K562 (cell line): ENCODE results near the gene BSX. TPM values are rescaled to one million over a fixed set of nuclear protein-coding genes. Genes with fewer than 3 reads are reported as not detected.

Experiments
- ATAC-seq: fragments of 200-7000 bp; cut with Tn5 transposase; 3 replicates; pipeline ENCODE4 v1.9.1; 2020; ENCODE audit warnings: moderate library complexity
- BruUV-seq: library from RNA; stranded (reverse); fragments of 400-500 nt; replicated peaks from 2 replicates; lab custom pipeline; 2021; lab: Mats Ljungman, UMichigan
- CTCF ChIA-PET: fragments of 300-600 bp; formaldehyde crosslinking; extraction: SDS; loops from one replicate; lab custom pipeline; 2021; ENCODE audit warnings: low intra/inter-chr PET ratio; lab: Yijun Ruan, JAX
- POLR2A ChIA-PET: fragments of 300-600, 350-650 bp; sonication (Branson Sonifier 250); formaldehyde crosslinking; extraction: SDS; loops from one replicate; lab custom pipeline; 2021; ENCODE audit warnings: antibody characterized with exemption, inconsistent platforms; lab: Yijun Ruan, JAX
- DNase-seq, 4 experiments: peaks; one replicate each; pipeline versions ENCODE4 v3.0.0 to v3.0.0-alpha.2; 2011 to 2018; ENCODE audit warnings: low spot score in 3 of 4, mixed read lengths in 3 of 4; ENCODE audit errors: extremely low read depth in 1 of 4
- FAIRE-seq: peaks from 2 replicates; lab custom pipeline; 2011; peaks lifted over from hg19 to GRCh38; lab: Jason Lieb, UNC
- H2AFZ ChIP-seq: 2 replicates; pipeline ENCODE4 v1.6.0; 2011; ENCODE audit warnings: low read depth, low read length, control low read depth, inconsistent platforms
- H3K27ac ChIP-seq: fragments of 200-600 bp; 3 replicates; pipeline ENCODE4 v1.8.0; 2011; ENCODE audit warnings: low read depth, mild to moderate bottlenecking, control low read depth, inconsistent platforms, low read length, moderate library complexity, mixed read lengths; ENCODE audit errors: extremely low read depth
- H3K27me3 ChIP-seq, 2 experiments: fragments of 300-600 bp in 1 of 2; 2 replicates in 1 of 2; 3 replicates in 1 of 2; pipeline versions ENCODE4 v1.6.0 to v1.8.0; 2011; ENCODE audit warnings: inconsistent platforms in 2 of 2, low read length in 2 of 2, mild to moderate bottlenecking in 1 of 2, mixed read lengths in 1 of 2, moderate library complexity in 1 of 2; ENCODE audit not compliant: control insufficient read depth in 2 of 2, insufficient read depth in 2 of 2
- H3K36me3 ChIP-seq: fragments of 300-600 bp; 3 replicates; pipeline ENCODE4 v1.8.0; 2011; ENCODE audit warnings: mild to moderate bottlenecking, low read length, inconsistent platforms; ENCODE audit not compliant: control insufficient read depth, insufficient read depth
- H3K4me1 ChIP-seq, 2 experiments: fragments of 200-600 bp in 1 of 2; replicated peaks in 1 of 2; 2 replicates in 1 of 2; 3 replicates in 1 of 2; pipeline versions ENCODE4 v1.5.1 to v1.8.0; 2011; ENCODE audit warnings: inconsistent platforms in 2 of 2, low read length in 2 of 2, mild to moderate bottlenecking in 1 of 2, mixed read lengths in 1 of 2, moderate library complexity in 1 of 2; ENCODE audit not compliant: control insufficient read depth in 2 of 2, insufficient read depth in 2 of 2
- H3K4me2 ChIP-seq: 2 replicates; pipeline ENCODE4 v1.6.1; 2011; ENCODE audit warnings: low read length, control low read depth, inconsistent platforms, mixed read lengths; ENCODE audit not compliant: insufficient read depth
- H3K4me3 ChIP-seq: fragments of 200-600 bp; sonication (generic), shearing (Covaris generic); 2 replicates; pipeline ENCODE4 v1.5.1; 2016; ENCODE audit warnings: control low read depth, inconsistent platforms
- H3K79me2 ChIP-seq: fragments of 200-600 bp; 3 replicates; pipeline ENCODE4 v1.8.0; 2011; ENCODE audit warnings: low read length, inconsistent platforms; ENCODE audit not compliant: control insufficient read depth, insufficient read depth
- H3K9ac ChIP-seq, 2 experiments: 2 replicates each; pipeline versions ENCODE4 v1.6.0 to v1.6.1; 2011; ENCODE audit warnings: low read depth in 2 of 2, low read length in 2 of 2, control low read depth in 1 of 2, inconsistent platforms in 1 of 2, mild to moderate bottlenecking in 1 of 2, mixed read lengths in 1 of 2; ENCODE audit not compliant: insufficient read depth in 1 of 2
- H3K9me1 ChIP-seq: one replicate; pipeline ENCODE4 v1.6.0; 2011; ENCODE audit warnings: inconsistent platforms, mild to moderate bottlenecking, low read length, moderate library complexity; ENCODE audit not compliant: control insufficient read depth, insufficient read depth
- H3K9me3 ChIP-seq: replicated peaks from 2 replicates; pipeline ENCODE4 v1.5.1; 2011; ENCODE audit warnings: low read depth, low read length, inconsistent platforms; ENCODE audit not compliant: control insufficient read depth, insufficient read depth
- H4K20me1 ChIP-seq: replicated peaks from 2 replicates; pipeline ENCODE4 v1.6.1; 2011; ENCODE audit warnings: low read length, inconsistent platforms, mixed read lengths; ENCODE audit not compliant: control insufficient read depth, insufficient read depth
- CEBPG ChIP-seq, 3 experiments: fragments of 200-800 bp in 1 of 3; sonication (Bioruptor generic) in 1 of 3; sonication (generic) in 1 of 3; formaldehyde crosslinking in 1 of 3; IDR thresholded peaks in 2 of 3; conservative IDR thresholded peaks in 1 of 3; 2 replicates each; pipeline versions ENCODE4 v1.6.1 to v1.8.0; 2016 to 2022; ENCODE audit warnings: missing compliant biosample characterization in 2 of 3, missing genetic modification characterization in 2 of 3, mild to moderate bottlenecking in 1 of 3, missing genetic modification reagents in 1 of 3
- DNMT1 ChIP-seq: fragments of 450-650 bp; IDR thresholded peaks from 2 replicates; pipeline ENCODE4 v1.6.1; 2016; ENCODE audit warnings: antibody characterized with exemption, mild to moderate bottlenecking
- KAT8 ChIP-seq: fragments of 450-650 bp; IDR thresholded peaks from 2 replicates; pipeline ENCODE4 v1.6.1; 2016; ENCODE audit warnings: low read depth, mild to moderate bottlenecking
- KLF6 ChIP-seq: fragments of 250-450 bp; sonication (Bioruptor Pico); IDR thresholded peaks from 2 replicates; pipeline ENCODE4 v1.4.0; 2020; ENCODE audit warnings: mild to moderate bottlenecking, moderate library complexity, borderline replicate concordance
- THAP7 ChIP-seq: fragments of 250-450 bp; sonication (Bioruptor Pico); IDR thresholded peaks from 2 replicates; pipeline ENCODE4 v1.5.0; 2021
- THRA ChIP-seq: fragments of 450-650 bp; IDR thresholded peaks from 2 replicates; pipeline ENCODE4 v1.6.1; 2017; ENCODE audit warnings: mild to moderate bottlenecking, moderate library complexity
- ZSCAN29 ChIP-seq: fragments of 450-650 bp; IDR thresholded peaks from 2 replicates; pipeline ENCODE4 v1.6.1; 2017
- WGBS: fragments of 100-300 bp; shearing (Covaris generic); methylation state at CpG from one replicate; pipeline ENCODE4 v1.1.6; 2016; ENCODE audit warnings: low coverage, mixed read lengths; ENCODE audit not compliant: insufficient coverage; ENCODE audit errors: missing lambda C conversion rate; 5-methylcytosine and 5-hydroxymethylcytosine counted together
- in situ Hi-C: fragments of 300-500 bp; cut with MboI; formaldehyde crosslinking; loops from 4 replicates; pipeline ENCODE4 v1.15.0; 2018; ENCODE audit warnings: inconsistent platforms, mixed read lengths
- intact Hi-C: fragments of 100-400 bp; cut with micrococcal nuclease; formaldehyde crosslinking; loops from 2 replicates; pipeline ENCODE4 v1.14.2; 2022
- polyA plus RNA-seq, 8 experiments: library from polyadenylated mRNA; depleted of rRNA in 4 of 8; stranded (reverse) in 5 of 8; unstranded in 3 of 8; fragments of >200 nt; fragmentation: Nextera tagmentation in 2 of 8; fragmentation: Illumina TruSeq in 1 of 8; extraction: Ambion mirVana in 2 of 8; extraction: Trizol in 1 of 8; gene quantifications; 2 replicates each; pipeline versions ENCODE4 v1.2.1 to v1.2.3, GENCODE V29; 2011 to 2014; ENCODE audit warnings: inconsistent platforms in 1 of 8, missing spikeins in 1 of 8
- total RNA-seq, 7 experiments: library from RNA; depleted of rRNA in 6 of 7; stranded (reverse); fragments of >200 nt in 6 of 7; fragmentation: Illumina TruSeq in 2 of 7; extraction: Trizol in 2 of 7; gene quantifications; 2 replicates each; pipeline versions ENCODE4 v1.2.1 to v1.2.3, GENCODE V29; 2011 to 2021; ENCODE audit warnings: low replicate concordance in 1 of 7

Gene BSX
- total and polyA plus RNA-seq, 9 of the 15 experiments (the other 6 are each of a cell fraction or from before 2014, with no cell fraction given) = not detected

- ATAC-seq = no peak
- intact Hi-C loops = no loop called here
- POLR2A ChIA-PET = no interaction called here
- Histone ChIP-seq H3K36me3 (no peaks in the 10 kb centered on the region), H3K27ac (no peak overlapping the region), H3K79me2 (no peaks in the 10 kb centered on the region), H4K20me1 (no peaks in the 10 kb centered on the region), H3K9me3 (no peaks in the 10 kb centered on the region), H3K4me1 (peaks cover 0 to 3% of the 10 kb centered on the region in 2 experiments; a peak in 1 of 5 replicates), H3K4me3 (no peak overlapping the region), H3K9ac (no peak overlapping the region), H3K9me1 (no peaks in the 10 kb centered on the region), H3K27me3 (peaks cover 9 to 26% of the 10 kb centered on the region in 2 experiments), H3K4me2 (no peak overlapping the region), H2AFZ (no peak overlapping the region)
- FAIRE-seq = no peak
- 1% methylated on average over 9 of the region's 9 CpGs for WGBS
- BruUV-seq = no TSS peak
- CTCF ChIA-PET = no interaction called here
- DNase-seq = no peak
- TF ChIP-seq ZSCAN29 = no peak
- no peak for TF ChIP-seq THRA
- TF ChIP-seq KLF6 = no peak
- TF ChIP-seq DNMT1 = no peak
- no peak for TF ChIP-seq KAT8
- no peak for TF ChIP-seq THAP7 (CRISPR knock-in tag)
- TF ChIP-seq CEBPG (CRISPR knock-in tag; IDR thresholded peaks at IDR 0.05) = no peak
- no peak for TF ChIP-seq CEBPG (tag; conservative IDR thresholded peaks at IDR 0.05 in 1 of 2, IDR thresholded peaks at IDR 0.05 in 1 of 2)
- in situ Hi-C loops = no loop called here
Measured at GRCh38 chr11:123018702-123019101, 37.1 kb upstream of the BSX start.
